ENCODE measurements around the gene CBLN3.
"Not testable (repeated sequence)": the region's sequence is repeated elsewhere in the genome, so short reads cannot be mapped to it uniquely, and the experiment has no call there.

The CBLN3 gene

DNA sequence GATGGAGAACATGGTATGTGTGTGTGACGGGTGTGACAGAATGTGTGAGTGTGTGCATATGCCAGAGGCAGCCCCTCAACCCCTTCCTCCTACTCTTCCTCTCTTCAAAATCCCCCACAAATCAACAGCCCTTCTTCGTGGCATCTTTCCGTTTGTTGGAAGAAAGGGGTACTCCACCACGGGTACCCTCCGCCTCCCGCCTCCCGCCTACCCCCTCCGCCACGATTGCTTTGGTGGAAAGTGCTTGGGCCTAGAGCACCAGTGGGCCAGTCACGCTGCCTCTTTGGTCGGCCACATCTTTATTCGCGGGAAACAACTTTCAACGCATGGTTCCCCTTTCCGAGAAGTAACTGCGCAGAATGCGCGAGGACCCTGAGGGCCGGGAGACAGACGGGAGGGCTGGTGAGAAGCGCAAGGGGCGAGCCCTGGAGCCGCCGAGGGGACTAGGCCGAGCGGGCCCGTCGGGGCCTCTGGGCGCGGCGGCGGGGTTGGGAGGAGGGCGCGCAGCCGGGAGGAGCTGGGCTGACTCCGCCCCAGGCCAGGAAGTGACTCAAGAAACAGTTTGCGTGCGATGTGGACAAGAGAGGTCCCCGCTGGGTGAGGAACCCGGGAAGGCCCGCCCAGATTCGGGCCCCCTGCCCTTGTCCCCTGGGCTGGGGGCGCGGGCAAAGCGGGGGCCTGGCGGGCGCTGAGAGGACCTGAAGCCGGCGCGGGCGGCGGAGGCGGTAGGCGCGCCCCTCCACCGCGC, at the start of gene CBLN3, which contains the start of gene KHNYN:
Gene CBLN3 (minus strand): TSS at position 274 of the 748 bp plus-strand sequence. CDS start 614 bp downstream, outside the sequence.
Gene KHNYN (plus strand): TSS at position 560 of the 748 bp plus-strand sequence. CDS start 777 bp downstream, outside the sequence.
- DNase-seq (ENCODE audit: low read depth in 2 of 2) = peak; percentile 75 to 76

DNA sequence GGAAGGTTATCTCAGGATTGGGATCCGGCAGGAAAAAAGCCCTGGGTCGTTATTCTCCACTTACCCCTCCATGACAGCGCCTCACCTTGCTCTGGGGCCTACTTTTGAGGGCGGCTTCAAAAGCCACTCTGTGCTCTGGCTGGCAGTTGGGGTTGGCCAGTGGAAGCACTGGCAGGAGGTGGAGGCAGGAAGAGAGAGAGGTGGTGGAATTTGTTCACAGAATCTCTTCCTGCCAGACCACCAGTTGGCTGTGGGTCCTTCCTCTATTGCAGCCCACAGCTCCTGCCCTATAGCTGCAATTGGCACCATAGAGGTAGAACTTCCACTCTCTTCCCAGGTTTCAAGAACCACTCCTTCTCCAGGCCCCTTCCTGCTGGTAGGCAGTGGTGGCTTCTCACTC, 45.8 kb upstream of the CBLN3 start:
- DNase-seq (ENCODE audit: low read depth in 2 of 2) = no peak

DNA sequence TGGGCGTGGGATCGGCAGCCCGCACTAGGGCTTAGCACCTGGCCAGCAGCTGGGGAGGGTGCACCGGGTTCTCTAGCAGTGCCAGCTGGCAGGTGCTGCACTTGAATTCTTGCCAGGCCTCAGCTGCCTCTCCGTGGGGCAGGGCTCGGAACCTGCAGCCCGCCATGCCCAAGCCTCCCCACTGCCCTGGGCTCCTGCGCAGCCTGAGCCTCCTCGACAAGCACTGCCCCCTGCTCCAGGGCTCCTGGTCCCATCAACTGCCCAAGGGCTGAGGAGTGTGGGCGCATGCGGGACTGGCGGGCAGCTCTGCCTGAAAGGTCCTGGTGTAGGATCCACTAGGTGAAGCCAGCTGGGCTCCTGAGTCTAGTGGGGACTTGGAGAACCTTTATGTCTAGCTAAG, 43.7 kb upstream of the CBLN3 start:
- DNase-seq (ENCODE audit: low read depth in 2 of 2) = no peak

DNA sequence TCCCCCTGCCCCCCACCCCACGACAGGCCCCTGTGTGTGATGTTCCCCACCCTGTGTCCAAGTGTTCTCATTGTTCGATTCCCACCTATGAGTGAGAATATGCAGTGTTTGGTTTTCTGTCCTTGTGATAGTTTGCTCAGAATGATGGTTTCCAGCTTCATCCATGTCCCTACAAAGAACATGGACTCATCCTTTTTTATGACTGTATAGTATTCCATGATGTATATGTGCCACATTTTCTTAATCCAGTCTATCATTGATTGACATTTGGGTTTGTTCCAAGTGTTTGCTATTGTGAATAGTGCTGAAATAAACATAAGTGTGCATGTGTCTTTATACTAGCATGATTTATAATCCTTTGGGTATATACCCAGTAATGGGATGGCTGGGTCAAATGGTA, 41.0 kb upstream of the CBLN3 start:
- DNase-seq (ENCODE audit: low read depth in 2 of 2) = not testable (repeated sequence)

- no peak for DNase-seq (ENCODE audit: low read depth in 2 of 2)
Measured at GRCh38 chr14:24465805-24466204, 36.3 kb upstream of the CBLN3 start.

GRCh38 chr14:24465368-24465767, 35.9 kb upstream of the CBLN3 start:
- no peak for DNase-seq (ENCODE audit: low read depth in 2 of 2)

- DNase-seq (ENCODE audit: low read depth in 2 of 2) = no peak
Measured at GRCh38 chr14:24463884-24464785, 34.7 kb upstream of the CBLN3 start.

DNA sequence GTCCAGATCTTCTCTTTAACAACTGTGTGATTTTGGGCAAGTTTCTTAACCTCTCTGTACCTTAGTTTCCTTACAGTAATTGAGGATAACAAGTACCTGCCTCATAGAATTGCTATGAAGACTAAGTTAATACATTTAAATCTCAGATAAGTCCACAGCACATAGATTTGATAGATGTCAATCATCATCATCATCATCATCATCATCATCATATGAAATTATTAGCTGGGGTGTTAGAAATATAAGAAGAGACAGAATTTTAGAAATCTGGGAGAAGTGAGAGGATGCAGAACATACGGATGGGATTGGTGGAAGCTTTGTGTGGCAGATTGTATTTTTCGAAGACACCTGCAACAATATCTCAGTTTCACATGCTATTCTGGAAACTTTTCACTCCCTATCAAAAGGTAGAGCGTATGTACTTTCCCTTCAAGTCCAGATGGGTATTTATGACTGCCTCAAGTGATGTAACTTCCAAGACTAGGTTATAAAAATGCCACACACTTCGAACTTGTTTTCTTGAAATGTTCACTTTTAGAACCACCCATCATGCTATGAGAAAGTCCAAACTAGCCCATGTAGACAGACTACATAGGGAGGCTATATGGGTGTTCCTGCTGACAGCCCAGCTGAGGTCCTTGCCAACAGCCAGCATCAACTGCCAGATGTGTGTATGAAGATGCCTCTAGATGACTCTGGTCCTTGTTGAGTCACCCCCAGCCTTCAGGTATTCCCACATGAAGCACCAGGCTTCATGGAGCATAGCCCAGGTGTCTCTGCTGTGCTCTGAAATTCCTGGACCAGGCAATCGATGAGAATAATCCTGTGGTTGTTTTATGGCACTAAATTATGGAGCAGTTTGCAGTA, 33.8 kb upstream of the CBLN3 start:
- DNase-seq (ENCODE audit: low read depth in 2 of 2) = no peak

DNA sequence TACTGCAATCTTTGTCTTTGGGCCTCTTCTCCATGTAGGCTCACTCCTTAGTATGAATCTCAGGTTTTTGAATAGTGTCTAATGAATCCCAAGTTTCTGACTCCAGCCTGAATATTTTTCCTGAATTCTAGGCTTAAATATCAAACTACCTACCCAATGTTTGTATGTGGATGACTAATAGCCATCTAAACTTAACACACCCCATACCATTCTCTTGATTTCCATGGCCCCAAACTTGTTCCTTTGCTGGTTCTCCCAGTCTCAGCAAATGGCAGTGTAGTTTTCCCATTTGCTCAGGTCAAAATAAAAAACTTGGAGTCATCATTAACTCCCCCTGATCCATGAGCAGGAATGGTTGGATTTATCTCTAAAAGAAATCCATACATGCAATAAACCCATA, 31.9 kb upstream of the CBLN3 start:
- no peak for DNase-seq (ENCODE audit: low read depth in 2 of 2)

DNA sequence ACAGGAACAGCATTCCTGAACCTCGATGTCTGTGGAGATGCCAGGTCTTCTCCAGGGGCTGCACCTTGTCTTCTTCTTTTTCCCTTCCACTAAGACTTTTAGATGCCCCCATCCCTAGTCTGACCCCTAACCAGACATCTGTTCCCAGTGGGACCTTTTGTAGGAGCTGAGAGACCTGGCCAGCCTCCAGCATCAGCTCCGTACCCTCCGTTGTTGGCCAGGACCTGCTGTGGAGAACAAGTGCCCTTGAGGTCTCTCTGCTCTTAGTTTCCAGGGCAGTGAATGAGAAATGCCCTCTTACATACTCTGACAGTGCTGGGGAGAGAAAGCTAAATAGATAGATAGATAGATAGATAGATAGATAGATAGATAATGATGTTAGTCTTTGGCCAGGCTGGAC, 29.9 kb upstream of the CBLN3 start:
- DNase-seq (ENCODE audit: low read depth in 2 of 2) = no peak

- DNase-seq (ENCODE audit: low read depth in 2 of 2) = no peak
Measured at GRCh38 chr14:24458736-24459135, 29.3 kb upstream of the CBLN3 start.

DNA sequence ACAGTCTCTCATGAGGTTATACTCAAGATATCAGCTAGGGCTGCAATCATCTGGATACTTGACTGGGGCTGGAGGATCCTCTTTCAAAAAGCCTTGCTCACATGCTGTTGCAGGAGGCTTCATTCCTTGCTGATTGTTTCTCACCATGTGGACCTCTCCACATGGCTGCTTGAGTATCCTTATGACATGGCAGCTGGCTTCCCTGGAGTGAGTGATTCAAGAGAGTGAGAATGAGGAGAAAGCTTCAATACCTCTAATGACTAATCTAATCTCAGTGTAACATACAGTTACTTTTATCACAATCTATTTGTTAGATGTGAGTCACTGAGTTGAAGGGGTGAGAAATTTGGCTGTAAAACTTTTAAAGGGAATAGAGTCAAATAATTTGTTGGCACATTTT, 27.5 kb upstream of the CBLN3 start:
- DNase-seq (ENCODE audit: low read depth in 2 of 2) = no peak

GRCh38 chr14:24450828-24451227, 21.4 kb upstream of the CBLN3 start:
- DNase-seq (ENCODE audit: low read depth in 2 of 2) = not testable (repeated sequence)

DNA sequence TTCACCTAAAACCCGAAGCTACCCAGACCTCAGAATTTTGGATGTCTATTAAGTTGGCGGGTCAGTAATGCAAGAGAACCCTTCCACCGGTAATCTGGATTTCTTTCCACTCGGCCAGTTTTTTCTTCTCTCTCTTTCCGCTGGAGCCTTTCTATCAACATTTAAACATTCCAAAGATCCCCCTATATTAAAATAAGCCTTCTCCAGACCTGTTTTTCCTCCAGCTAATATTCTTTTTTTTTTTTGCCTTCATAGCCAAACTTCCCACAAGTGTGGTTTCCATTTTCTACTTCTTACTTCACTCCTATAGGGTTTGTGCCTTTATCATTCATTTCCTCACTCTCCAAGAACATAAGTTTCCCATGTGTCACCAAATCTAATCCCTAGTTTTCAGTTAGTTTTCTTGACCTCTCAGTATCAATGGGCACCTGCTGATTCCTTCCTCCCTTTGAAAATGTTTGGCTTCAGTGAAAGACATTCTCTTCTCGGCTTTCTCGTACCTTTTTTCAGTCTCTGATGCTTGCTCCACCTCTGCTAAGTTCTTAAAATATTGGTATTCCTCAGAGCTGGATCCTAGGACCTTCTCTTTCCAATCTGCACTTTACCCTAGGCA, 13.7 kb upstream of the CBLN3 start:
- no peak for DNase-seq (ENCODE audit: low read depth in 2 of 2)

GRCh38 chr14:24442240-24443052, 13.0 kb upstream of the CBLN3 start, which contains the start of gene SDR39U1:
SDR39U1 (minus strand) TSS chr14:24442776; CDS start chr14:24442769, 7 bp downstream.
- peak; percentile 90 to 97 for DNase-seq (ENCODE audit: low read depth in 2 of 2)

GRCh38 chr14:24441904-24442239, 12.4 kb upstream of the CBLN3 start:
- DNase-seq (ENCODE audit: low read depth in 2 of 2) = no peak

DNA sequence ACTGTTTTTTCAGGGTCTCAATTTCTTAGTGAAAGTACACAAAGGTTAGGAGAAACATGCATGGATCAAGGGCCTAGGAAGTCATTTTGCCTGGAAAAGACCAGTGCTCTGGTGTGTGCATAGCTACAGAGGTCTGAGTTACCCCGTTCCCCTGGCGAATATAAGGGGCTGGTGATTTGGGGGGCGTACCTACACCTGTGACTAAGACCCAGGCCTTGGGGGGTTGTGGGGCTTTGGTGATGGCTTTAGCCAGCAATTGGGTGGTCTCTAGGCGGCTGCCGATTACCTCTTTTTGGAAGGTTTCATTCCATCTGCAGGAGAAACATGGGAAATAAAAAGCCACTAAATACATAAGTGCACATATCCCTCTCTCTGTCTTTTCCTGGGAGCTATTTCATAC, 12.0 kb upstream of the CBLN3 start:
- no peak for DNase-seq (ENCODE audit: low read depth in 2 of 2)

GRCh38 chr14:24440606-24441399, 11.3 kb upstream of the CBLN3 start:
- DNase-seq (ENCODE audit: low read depth in 2 of 2) = no peak

DNA sequence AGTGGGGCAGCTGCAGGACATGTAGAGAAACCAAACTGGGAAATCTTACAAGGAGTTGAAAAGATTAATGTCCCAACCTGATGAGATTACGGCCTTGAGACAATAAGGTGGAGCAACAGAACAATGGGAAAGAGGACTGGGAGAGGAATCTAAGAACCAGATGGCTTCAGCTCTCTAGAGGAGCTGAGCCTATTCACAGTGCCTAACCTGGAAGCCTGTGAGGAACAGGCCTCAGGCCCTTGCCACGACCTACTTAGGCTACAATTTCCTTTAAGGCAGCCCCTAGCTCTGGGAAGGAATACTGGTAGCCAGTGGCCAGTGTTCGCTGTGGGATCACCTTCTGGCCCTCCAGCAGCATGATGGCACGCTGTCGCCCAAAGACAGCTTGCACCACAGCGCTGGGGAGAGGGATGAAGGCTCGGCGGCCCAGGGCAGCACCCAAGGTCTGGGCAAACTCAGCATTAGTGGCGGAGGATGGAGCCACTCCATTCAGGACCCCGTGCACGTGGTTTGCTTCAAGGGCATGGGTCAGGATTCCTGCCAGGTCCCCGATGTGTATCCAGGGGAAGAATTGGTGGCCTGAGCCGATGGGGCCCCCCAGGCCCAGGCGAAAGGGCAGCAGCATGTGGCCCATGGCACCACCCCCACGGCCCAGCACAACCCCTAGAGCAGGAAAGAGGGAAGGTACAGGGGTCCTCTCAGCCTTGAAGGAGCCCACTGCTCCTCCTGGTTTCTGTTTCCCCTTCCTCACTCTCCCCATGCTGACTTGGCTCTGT, 10.6 kb upstream of the CBLN3 start:
- DNase-seq (ENCODE audit: low read depth in 2 of 2) = no peak
